ENCODE measurements around the gene NELL1.

NELL1 gene

GRCh38 chr11:21421711-21422329 is 752.4 kb downstream of the NELL1 start:
- DNase-seq (ENCODE audit: low spot score) = no peak

GRCh38 chr11:21426931-21427330 is 757.5 kb downstream of the NELL1 start:
- DNase-seq (ENCODE audit: low spot score) = no peak

GRCh38 chr11:21427726-21428125 is 758.3 kb downstream of the NELL1 start:
- no peak for DNase-seq (ENCODE audit: low spot score)

- DNase-seq (ENCODE audit: low spot score) = no peak
These were observed 759.4 kb downstream of the NELL1 start for GRCh38 chr11:21428796-21429195.

GRCh38 chr11:21429401-21429800 is 760.0 kb downstream of the NELL1 start:
- DNase-seq (ENCODE audit: low spot score) = no peak

- no peak for DNase-seq (ENCODE audit: low spot score)
These were observed 761.2 kb downstream of the NELL1 start for GRCh38 chr11:21430537-21430936.

- no peak for DNase-seq (ENCODE audit: low spot score)
These were observed 777.7 kb downstream of the NELL1 start for GRCh38 chr11:21446939-21447590.

GRCh38 chr11:21447871-21448270 is 778.5 kb downstream of the NELL1 start:
- DNase-seq (ENCODE audit: low spot score) = no peak

- no peak for DNase-seq (ENCODE audit: low spot score)
These were observed 786.8 kb downstream of the NELL1 start for GRCh38 chr11:21456186-21456585.

GRCh38 chr11:21460082-21460481 is 790.7 kb downstream of the NELL1 start:
- no peak for DNase-seq (ENCODE audit: low spot score)

- no peak for DNase-seq (ENCODE audit: low spot score)
These were observed 792.3 kb downstream of the NELL1 start for GRCh38 chr11:21461701-21462100.

GRCh38 chr11:21464601-21465193 is 795.3 kb downstream of the NELL1 start:
- no peak for DNase-seq (ENCODE audit: low spot score)

GRCh38 chr11:21465203-21465602 is 795.8 kb downstream of the NELL1 start:
- no peak for DNase-seq (ENCODE audit: low spot score)

- no peak for DNase-seq (ENCODE audit: low spot score)
These were observed 796.5 kb downstream of the NELL1 start for GRCh38 chr11:21465920-21466319.

GRCh38 chr11:21470521-21470920 is 801.1 kb downstream of the NELL1 start:
- DNase-seq (ENCODE audit: low spot score) = no peak

- no peak for DNase-seq (ENCODE audit: low spot score)
These were observed 802.9 kb downstream of the NELL1 start for GRCh38 chr11:21472261-21472660.

- no peak for DNase-seq (ENCODE audit: low spot score)
These were observed 805.1 kb downstream of the NELL1 start for GRCh38 chr11:21474529-21474928.

- no peak for DNase-seq (ENCODE audit: low spot score)
These were observed 805.9 kb downstream of the NELL1 start for GRCh38 chr11:21475276-21475675.

- DNase-seq (ENCODE audit: low spot score) = no peak
These were observed 807.2 kb downstream of the NELL1 start for GRCh38 chr11:21476588-21476987.

- no peak for DNase-seq (ENCODE audit: low spot score)
These were observed 810.9 kb downstream of the NELL1 start for GRCh38 chr11:21480240-21480639.

- DNase-seq (ENCODE audit: low spot score) = no peak
These were observed 811.9 kb downstream of the NELL1 start for GRCh38 chr11:21481255-21481654.

- DNase-seq (ENCODE audit: low spot score) = no peak
These were observed 814.7 kb downstream of the NELL1 start for GRCh38 chr11:21484039-21484438.

GRCh38 chr11:21485006-21485405 is 815.6 kb downstream of the NELL1 start:
- DNase-seq (ENCODE audit: low spot score) = no peak

GRCh38 chr11:21485426-21485825 is 816.0 kb downstream of the NELL1 start:
- DNase-seq (ENCODE audit: low spot score) = no peak

All from CD4-positive, alpha-beta T cell treated with Interleukin-6 at 100 ng/mL for 8 hours (primary cell).